SJCRH30 (cell line): Measurements from ENCODE around the gene ITGA8. TPM values are rescaled to one million over a fixed set of nuclear protein-coding genes. Genes with fewer than 3 reads are reported as not detected.

Experiments
- DNase-seq, 2 experiments: peaks; one replicate each; pipeline ENCODE4 v3.0.0-alpha.2; 2015 to 2020
- H3K27ac ChIP-seq: fragments of 250-450 bp; sonication (Bioruptor Pico); 2 replicates; pipeline ENCODE4 v1.5.1; 2020; ENCODE audit warnings: mild to moderate bottlenecking, moderate library complexity
- H3K27me3 ChIP-seq: fragments of 250-450 bp; sonication (Bioruptor Pico); 2 replicates; pipeline ENCODE4 v1.5.1; 2020; ENCODE audit warnings: mild to moderate bottlenecking, moderate library complexity
- H3K36me3 ChIP-seq: fragments of 250-450 bp; sonication (Bioruptor Pico); 2 replicates; pipeline ENCODE4 v1.5.1; 2020; ENCODE audit warnings: mild to moderate bottlenecking, moderate library complexity
- H3K4me1 ChIP-seq: fragments of 250-450 bp; sonication (Bioruptor Pico); 2 replicates; pipeline ENCODE4 v1.5.1; 2020; ENCODE audit warnings: mild to moderate bottlenecking, moderate library complexity
- H3K4me3 ChIP-seq: fragments of 250-450 bp; sonication (Bioruptor Pico); 2 replicates; pipeline ENCODE4 v1.5.1; 2020; ENCODE audit warnings: mild to moderate bottlenecking, moderate library complexity
- H3K9me3 ChIP-seq: fragments of 250-450 bp; sonication (Bioruptor Pico); replicated peaks from 2 replicates; pipeline ENCODE4 v1.5.1; 2020; ENCODE audit warnings: mild to moderate bottlenecking, moderate library complexity
- total RNA-seq: library from RNA; depleted of rRNA; stranded (reverse); fragments of >200 nt; shearing (Covaris generic); gene quantifications from 2 replicates; pipeline ENCODE4 v1.2.3, GENCODE V29; 2014

Gene ITGA8
- total RNA-seq, 1 experiment from 2014 or later, result not detected

- H3K4me3 ChIP-seq, result no peak overlapping the region
- no peaks in the 10 kb centered on the region for H3K36me3 ChIP-seq
- peak; percentile 60 to 65 for DNase-seq
- no peaks in the 10 kb centered on the region for H3K27me3 ChIP-seq
- peaks cover 14% of the 10 kb centered on the region for H3K4me1 ChIP-seq
- no peak overlapping the region for H3K27ac ChIP-seq
- no peaks in the 10 kb centered on the region for H3K9me3 ChIP-seq
These were observed 23.1 kb upstream of the ITGA8 start for GRCh38 chr10:15742836-15743235.

GRCh38 chr10:15742102-15742501, 22.4 kb upstream of the ITGA8 start:
- DNase-seq, result no peak
- Histone ChIP-seq H3K27me3 (no peaks in the 10 kb centered on the region), H3K27ac (no peak overlapping the region), H3K9me3 (no peaks in the 10 kb centered on the region), H3K4me3 (no peak overlapping the region), H3K4me1 (peaks cover 14% of the 10 kb centered on the region), H3K36me3 (no peaks in the 10 kb centered on the region)

GRCh38 chr10:15741581-15741980, 21.9 kb upstream of the ITGA8 start:
- peaks cover 14% of the 10 kb centered on the region for H3K4me1 ChIP-seq
- no peaks in the 10 kb centered on the region for H3K9me3 ChIP-seq
- no peaks in the 10 kb centered on the region for H3K36me3 ChIP-seq
- H3K27me3 ChIP-seq, result no peaks in the 10 kb centered on the region
- DNase-seq, result no peak
- no peak overlapping the region for H3K27ac ChIP-seq
- H3K4me3 ChIP-seq, result no peak overlapping the region

- H3K36me3 ChIP-seq, result no peaks in the 10 kb centered on the region
- no peak for DNase-seq
- H3K27me3 ChIP-seq, result no peaks in the 10 kb centered on the region
- H3K27ac ChIP-seq, result no peak overlapping the region
- no peaks in the 10 kb centered on the region for H3K9me3 ChIP-seq
- H3K4me3 ChIP-seq, result no peak overlapping the region
- peaks cover 11% of the 10 kb centered on the region for H3K4me1 ChIP-seq
These were observed 20.5 kb upstream of the ITGA8 start for GRCh38 chr10:15740261-15740660.

- Histone ChIP-seq H3K4me3 (no peak overlapping the region), H3K27ac (no peak overlapping the region)
- no peak for DNase-seq
These were observed 19.7 kb upstream of the ITGA8 start for GRCh38 chr10:15739254-15739970.

GRCh38 chr10:15738270-15738925, 18.7 kb upstream of the ITGA8 start:
- Histone ChIP-seq H3K36me3 (no peaks in the 10 kb centered on the region), H3K9me3 (no peaks in the 10 kb centered on the region)

More at GRCh38 chr10:15739254-15739970, 19.7 kb upstream of the ITGA8 start:
- no peaks in the 10 kb centered on the region for H3K27me3 ChIP-seq
- H3K36me3 ChIP-seq, result no peaks in the 10 kb centered on the region
- H3K4me1 ChIP-seq, result peaks cover 11% of the 10 kb centered on the region
- no peaks in the 10 kb centered on the region for H3K9me3 ChIP-seq

GRCh38 chr10:15737656-15738055, 17.9 kb upstream of the ITGA8 start:
- H3K4me1 ChIP-seq, result peaks cover 4% of the 10 kb centered on the region
- H3K27ac ChIP-seq, result no peak overlapping the region
- no peaks in the 10 kb centered on the region for H3K27me3 ChIP-seq
- DNase-seq, result no peak
- H3K36me3 ChIP-seq, result no peaks in the 10 kb centered on the region
- no peaks in the 10 kb centered on the region for H3K9me3 ChIP-seq
- H3K4me3 ChIP-seq, result no peak overlapping the region

More at GRCh38 chr10:15738270-15738925, 18.7 kb upstream of the ITGA8 start:
- no peak for DNase-seq
- no peaks in the 10 kb centered on the region for H3K27me3 ChIP-seq
- H3K4me3 ChIP-seq, result no peak overlapping the region
- no peak overlapping the region for H3K27ac ChIP-seq
- peaks cover 9% of the 10 kb centered on the region for H3K4me1 ChIP-seq

GRCh38 chr10:15735763-15736162, 16.0 kb upstream of the ITGA8 start:
- Histone ChIP-seq H3K27ac (no peak overlapping the region), H3K9me3 (no peaks in the 10 kb centered on the region), H3K4me1 (no peaks in the 10 kb centered on the region), H3K4me3 (peak overlapping the region; percentile 30), H3K27me3 (no peaks in the 10 kb centered on the region), H3K36me3 (no peaks in the 10 kb centered on the region)
- peak; percentile 18 to 48 for DNase-seq

GRCh38 chr10:15730341-15730740, 10.6 kb upstream of the ITGA8 start:
- no peak overlapping the region for H3K27ac ChIP-seq
- no peaks in the 10 kb centered on the region for H3K4me1 ChIP-seq
- peaks cover 4% of the 10 kb centered on the region for H3K27me3 ChIP-seq
- DNase-seq, result no peak
- no peak overlapping the region for H3K4me3 ChIP-seq
- no peaks in the 10 kb centered on the region for H3K9me3 ChIP-seq
- no peaks in the 10 kb centered on the region for H3K36me3 ChIP-seq

- DNase-seq, result no peak
- Histone ChIP-seq H3K36me3 (no peaks in the 10 kb centered on the region), H3K4me1 (no peaks in the 10 kb centered on the region), H3K27ac (no peak overlapping the region), H3K9me3 (no peaks in the 10 kb centered on the region), H3K27me3 (peaks cover 4% of the 10 kb centered on the region), H3K4me3 (no peak overlapping the region)
These were observed 10.2 kb upstream of the ITGA8 start for GRCh38 chr10:15729890-15730289.

- no peak for DNase-seq
- Histone ChIP-seq H3K27ac (no peak overlapping the region), H3K9me3 (no peaks in the 10 kb centered on the region), H3K36me3 (no peaks in the 10 kb centered on the region), H3K4me3 (no peak overlapping the region), H3K4me1 (no peaks in the 10 kb centered on the region), H3K27me3 (peaks cover 4% of the 10 kb centered on the region)
These were observed 6.3 kb upstream of the ITGA8 start for GRCh38 chr10:15726042-15726441.

GRCh38 chr10:15725603-15726002, 5.9 kb upstream of the ITGA8 start:
- no peaks in the 10 kb centered on the region for H3K9me3 ChIP-seq
- no peaks in the 10 kb centered on the region for H3K36me3 ChIP-seq
- peaks cover 4% of the 10 kb centered on the region for H3K27me3 ChIP-seq
- DNase-seq, result peak in 1 of 2 experiments; percentile 42
- no peak overlapping the region for H3K4me3 ChIP-seq
- no peak overlapping the region for H3K27ac ChIP-seq
- no peaks in the 10 kb centered on the region for H3K4me1 ChIP-seq

GRCh38 chr10:15724683-15725082, 5.0 kb upstream of the ITGA8 start:
- peaks cover 4% of the 10 kb centered on the region for H3K27me3 ChIP-seq
- DNase-seq, result no peak
- no peak overlapping the region for H3K27ac ChIP-seq
- H3K36me3 ChIP-seq, result no peaks in the 10 kb centered on the region
- no peaks in the 10 kb centered on the region for H3K9me3 ChIP-seq
- no peaks in the 10 kb centered on the region for H3K4me1 ChIP-seq
- H3K4me3 ChIP-seq, result no peak overlapping the region

GRCh38 chr10:15723803-15724202, 4.1 kb upstream of the ITGA8 start:
- no peak for DNase-seq
- H3K27me3 ChIP-seq, result peaks cover 4% of the 10 kb centered on the region
- H3K4me3 ChIP-seq, result no peak overlapping the region
- H3K9me3 ChIP-seq, result no peaks in the 10 kb centered on the region
- H3K4me1 ChIP-seq, result no peaks in the 10 kb centered on the region
- H3K36me3 ChIP-seq, result no peaks in the 10 kb centered on the region
- no peak overlapping the region for H3K27ac ChIP-seq

- Histone ChIP-seq H3K27me3 (peaks cover 4% of the 10 kb centered on the region), H3K4me1 (no peaks in the 10 kb centered on the region), H3K36me3 (no peaks in the 10 kb centered on the region), H3K27ac (no peak overlapping the region), H3K4me3 (no peak overlapping the region), H3K9me3 (no peaks in the 10 kb centered on the region)
- DNase-seq, result no peak
These were observed 1.0 kb upstream of the ITGA8 start for GRCh38 chr10:15720635-15721287.
